Astrocyte (in vitro differentiated cells and primary cell): ENCODE results near the gene SMG5. TPM values are rescaled to one million over a fixed set of nuclear protein-coding genes. Genes with fewer than 3 reads are reported as not detected.

Source experiments
- DNase-seq: peaks from one replicate; pipeline ENCODE4 v3.0.0-alpha.2; 2010; ENCODE audit warnings: low read depth
- FAIRE-seq: peaks from 2 replicates; lab custom pipeline; 2011; peaks lifted over from hg19 to GRCh38; lab: Jason Lieb, UNC
- H2AFZ ChIP-seq: 2 replicates; pipeline ENCODE4 v1.6.0; 2012; ENCODE audit warnings: low read depth, low read length, inconsistent platforms
- H3K27ac ChIP-seq: 2 replicates; pipeline ENCODE4 v1.5.1; 2011; ENCODE audit warnings: low read depth, low read length, inconsistent platforms
- H3K27me3 ChIP-seq: 2 replicates; pipeline ENCODE4 v1.6.0; 2011; ENCODE audit warnings: low read length, inconsistent platforms; ENCODE audit not compliant: insufficient read depth
- H3K36me3 ChIP-seq: 2 replicates; pipeline ENCODE4 v1.5.1; 2011; ENCODE audit warnings: low read length, inconsistent platforms; ENCODE audit not compliant: insufficient read depth
- H3K4me1 ChIP-seq: 2 replicates; pipeline ENCODE4 v1.5.1; 2011; ENCODE audit warnings: low read length, inconsistent platforms; ENCODE audit not compliant: insufficient read depth
- H3K4me2 ChIP-seq: 2 replicates; pipeline ENCODE4 v1.6.0; 2012; ENCODE audit warnings: low read length, inconsistent platforms
- H3K4me3 ChIP-seq: 2 replicates; pipeline ENCODE4 v1.5.1; 2011; ENCODE audit warnings: low read depth, mild to moderate bottlenecking, low read length, inconsistent platforms; ENCODE audit not compliant: insufficient read depth
- H3K79me2 ChIP-seq: 2 replicates; pipeline ENCODE4 v1.6.0; 2012; ENCODE audit warnings: mild to moderate bottlenecking, low read length, inconsistent platforms; ENCODE audit not compliant: insufficient read depth
- H3K9ac ChIP-seq: 2 replicates; pipeline ENCODE4 v1.6.0; 2012; ENCODE audit warnings: mild to moderate bottlenecking, low read length, inconsistent platforms
- H3K9me3 ChIP-seq: 2 replicates; pipeline ENCODE4 v1.5.1; 2012; ENCODE audit warnings: low read depth, mild to moderate bottlenecking, low read length, inconsistent platforms; ENCODE audit not compliant: insufficient read depth
- H4K20me1 ChIP-seq: 2 replicates; pipeline ENCODE4 v1.6.0; 2012; ENCODE audit warnings: low read length, inconsistent platforms; ENCODE audit not compliant: insufficient read depth
- H3K27ac Mint-ChIP-seq: one replicate; pipeline ENCODE4 v1.8.0; 2021; ENCODE audit warnings: mild to moderate bottlenecking, mixed read lengths; ENCODE audit not compliant: unreplicated experiment
- H3K27me3 Mint-ChIP-seq: one replicate; pipeline ENCODE4 v1.8.0; 2021; ENCODE audit warnings: low read depth, mixed read lengths; ENCODE audit not compliant: unreplicated experiment
- H3K36me3 Mint-ChIP-seq: one replicate; pipeline ENCODE4 v1.8.0; 2021; ENCODE audit warnings: low read depth, mixed read lengths; ENCODE audit not compliant: unreplicated experiment
- H3K4me1 Mint-ChIP-seq: one replicate; pipeline ENCODE4 v1.8.0; 2021; ENCODE audit warnings: low read depth, mixed read lengths; ENCODE audit not compliant: unreplicated experiment
- H3K4me3 Mint-ChIP-seq: one replicate; pipeline ENCODE4 v1.8.0; 2021; ENCODE audit warnings: mild to moderate bottlenecking, moderate library complexity, mixed read lengths; ENCODE audit not compliant: unreplicated experiment
- H3K9me3 Mint-ChIP-seq: one replicate; pipeline ENCODE4 v1.8.0; 2021; ENCODE audit warnings: mild to moderate bottlenecking, mixed read lengths; ENCODE audit not compliant: unreplicated experiment
- CTCF ChIP-seq: IDR thresholded peaks from 2 replicates; pipeline ENCODE4 v1.5.1; 2011; ENCODE audit warnings: low read depth, mild to moderate bottlenecking, inconsistent platforms, low read length, moderate library complexity; ENCODE audit not compliant: insufficient read depth
- EZH2 ChIP-seq: IDR thresholded peaks from 2 replicates; pipeline ENCODE4 v1.6.1; 2012; ENCODE audit warnings: mild to moderate bottlenecking, low read length, inconsistent platforms; ENCODE audit not compliant: insufficient read depth
- total RNA-seq: library from RNA; stranded (reverse); gene quantifications from 2 replicates; pipeline ENCODE4 v1.2.1, GENCODE V29; 2021

SMG5 gene
- total RNA-seq, 1 donor from 2014 or later, result 81.4 TPM

- H3K9ac ChIP-seq, result no peak overlapping the region
- H3K36me3 Mint-ChIP-seq, result peaks cover 7% of the 10 kb centered on the region
- no peaks in the 10 kb centered on the region for H3K9me3 ChIP-seq
- peaks cover 6% of the 10 kb centered on the region for H3K79me2 ChIP-seq
- no peaks in the 10 kb centered on the region for H3K27me3 ChIP-seq
- peaks cover 10% of the 10 kb centered on the region for H3K4me1 ChIP-seq
- FAIRE-seq, result no peak
- H3K4me2 ChIP-seq, result no peak overlapping the region
- TF ChIP-seq CTCF (no peak), EZH2 (no peak)
- H4K20me1 ChIP-seq, result peaks cover 17% of the 10 kb centered on the region
- H3K4me1 Mint-ChIP-seq, result peaks cover 6% of the 10 kb centered on the region
- no peak overlapping the region for H3K4me3 Mint-ChIP-seq
- H3K27ac Mint-ChIP-seq, result no peak overlapping the region
- no peak for DNase-seq
- H3K9me3 Mint-ChIP-seq, result no peaks in the 10 kb centered on the region
- H2AFZ ChIP-seq, result no peak overlapping the region
- peaks cover 9% of the 10 kb centered on the region for H3K36me3 ChIP-seq
- H3K27me3 Mint-ChIP-seq, result no peaks in the 10 kb centered on the region
- H3K27ac ChIP-seq, result no peak overlapping the region
- no peak overlapping the region for H3K4me3 ChIP-seq
Observed at GRCh38 chr1:156226116-156226538, 56.5 kb downstream of the SMG5 start.

GRCh38 chr1:156225677-156226014 lies 57.0 kb downstream of the SMG5 start:
- Mint-ChIP-seq H3K27ac (no peak overlapping the region), H3K27me3 (no peaks in the 10 kb centered on the region), H3K4me1 (peaks cover 6% of the 10 kb centered on the region), H3K9me3 (no peaks in the 10 kb centered on the region), H3K36me3 (peaks cover 7% of the 10 kb centered on the region), H3K4me3 (no peak overlapping the region)
- Histone ChIP-seq H4K20me1 (peaks cover 20% of the 10 kb centered on the region), H3K4me1 (peaks cover 10% of the 10 kb centered on the region), H3K9ac (no peak overlapping the region), H3K36me3 (peaks cover 9% of the 10 kb centered on the region), H3K4me2 (no peak overlapping the region), H3K27ac (no peak overlapping the region), H2AFZ (no peak overlapping the region), H3K27me3 (no peaks in the 10 kb centered on the region), H3K79me2 (peaks cover 6% of the 10 kb centered on the region), H3K9me3 (no peaks in the 10 kb centered on the region), H3K4me3 (no peak overlapping the region)
- FAIRE-seq (no peak), DNase-seq (no peak)
- TF ChIP-seq CTCF (no peak), EZH2 (no peak)

GRCh38 chr1:156221986-156222692 lies 60.5 kb downstream of the SMG5 start:
- TF ChIP-seq EZH2 (no peak), CTCF (no peak)
- peaks cover 15% of the 10 kb centered on the region for H3K79me2 ChIP-seq
- H3K27ac Mint-ChIP-seq, result no peak overlapping the region
- H3K9ac ChIP-seq, result no peak overlapping the region
- H3K36me3 ChIP-seq, result peaks cover 5% of the 10 kb centered on the region
- no peak overlapping the region for H3K4me3 Mint-ChIP-seq
- peaks cover 6% of the 10 kb centered on the region for H3K36me3 Mint-ChIP-seq
- H3K9me3 Mint-ChIP-seq, result no peaks in the 10 kb centered on the region
- no peak overlapping the region for H2AFZ ChIP-seq
- no peaks in the 10 kb centered on the region for H3K27me3 ChIP-seq
- H3K4me1 Mint-ChIP-seq, result peaks cover 6% of the 10 kb centered on the region
- H3K27ac ChIP-seq, result no peak overlapping the region
- H3K4me3 ChIP-seq, result no peak overlapping the region
- DNase-seq (no peak), FAIRE-seq (no peak)
- H3K4me2 ChIP-seq, result peak overlapping the region; percentile 10
- H3K4me1 ChIP-seq, result peaks cover 18% of the 10 kb centered on the region
- no peaks in the 10 kb centered on the region for H3K27me3 Mint-ChIP-seq
- H4K20me1 ChIP-seq, result peaks cover 26% of the 10 kb centered on the region
- H3K9me3 ChIP-seq, result no peaks in the 10 kb centered on the region
